NCI-H526 treated with DMSO at 0.1 percent for 48 hours (cell line): ENCODE measurements around the gene LAPTM5.
"Not testable (repeated sequence)": the region's sequence is repeated elsewhere in the genome, so short reads cannot be mapped to it uniquely, and the experiment has no call there.

Experiments used
- DNase-seq: peaks from one replicate; lab custom pipeline; 2025; lab: John Stamatoyannopoulos, UW

Gene LAPTM5

GRCh38 chr1:30693822-30694221 lies 63.8 kb downstream of the LAPTM5 start:
- DNase-seq: no peak

- no peak for DNase-seq
Observed at GRCh38 chr1:30693366-30693765, 64.2 kb downstream of the LAPTM5 start.

GRCh38 chr1:30692948-30693301 lies 64.6 kb downstream of the LAPTM5 start:
- no peak for DNase-seq

- no peak for DNase-seq
Observed at GRCh38 chr1:30692201-30692947, 65.2 kb downstream of the LAPTM5 start.

- DNase-seq: no peak
Observed at GRCh38 chr1:30691480-30691879, 66.1 kb downstream of the LAPTM5 start.

GRCh38 chr1:30689901-30690645 lies 67.5 kb downstream of the LAPTM5 start:
- DNase-seq: no peak

GRCh38 chr1:30688920-30689794 lies 68.4 kb downstream of the LAPTM5 start:
- DNase-seq: no peak

- DNase-seq: not testable (repeated sequence)
Observed at GRCh38 chr1:30688516-30688915, 69.1 kb downstream of the LAPTM5 start.

GRCh38 chr1:30687886-30688285 lies 69.7 kb downstream of the LAPTM5 start:
- no peak for DNase-seq

GRCh38 chr1:30686236-30686935 lies 71.2 kb downstream of the LAPTM5 start:
- no peak for DNase-seq

- no peak for DNase-seq
Observed at GRCh38 chr1:30685796-30686165, 71.8 kb downstream of the LAPTM5 start.

- DNase-seq: peak; percentile 75
Observed at GRCh38 chr1:30684881-30685795, 72.4 kb downstream of the LAPTM5 start.

- DNase-seq: no peak
Observed at GRCh38 chr1:30684259-30684658, 73.3 kb downstream of the LAPTM5 start.

- no peak for DNase-seq
Observed at GRCh38 chr1:30683699-30684098, 73.9 kb downstream of the LAPTM5 start.
